PFSK-1 (cell line): ENCODE measurements around the gene SLC25A14.

Experiments used
- FOXP2 ChIP-seq: optimal IDR thresholded peaks from 2 replicates; pipeline ENCODE3; 2011; ENCODE audit warnings: borderline replicate concordance, control low read depth, inconsistent platforms; ENCODE audit not compliant: insufficient read depth; ENCODE audit errors: extremely low read length, extremely low read depth
- POLR2AphosphoS5 ChIP-seq: IDR thresholded peaks from 2 replicates; pipeline ENCODE4 v1.6.1; 2012; ENCODE audit warnings: low read depth, mild to moderate bottlenecking, control low read depth, low read length, moderate library complexity
- SIN3A ChIP-seq: IDR thresholded peaks from 2 replicates; pipeline ENCODE4 v1.6.1; 2012; ENCODE audit warnings: mild to moderate bottlenecking, low read length, moderate library complexity, borderline replicate concordance; ENCODE audit not compliant: insufficient read depth
- TAF1 ChIP-seq: IDR thresholded peaks from 2 replicates; pipeline ENCODE4 v1.6.1; 2012; ENCODE audit warnings: low read length, control low read depth, borderline replicate concordance; ENCODE audit not compliant: insufficient read depth
- TF ChIP-seq, protein P1 (sequence below), 2 experiments: IDR thresholded peaks; 2 replicates each; pipeline versions ENCODE4 v1.6.1 to v1.8.0; 2011 to 2012; ENCODE audit warnings: low read depth in 2 of 2, low read length in 2 of 2, control low read depth in 1 of 2, inconsistent platforms in 1 of 2, mild to moderate bottlenecking in 1 of 2, moderate library complexity in 1 of 2; ENCODE audit not compliant: insufficient read depth in 1 of 2

SLC25A14 gene

DNA sequence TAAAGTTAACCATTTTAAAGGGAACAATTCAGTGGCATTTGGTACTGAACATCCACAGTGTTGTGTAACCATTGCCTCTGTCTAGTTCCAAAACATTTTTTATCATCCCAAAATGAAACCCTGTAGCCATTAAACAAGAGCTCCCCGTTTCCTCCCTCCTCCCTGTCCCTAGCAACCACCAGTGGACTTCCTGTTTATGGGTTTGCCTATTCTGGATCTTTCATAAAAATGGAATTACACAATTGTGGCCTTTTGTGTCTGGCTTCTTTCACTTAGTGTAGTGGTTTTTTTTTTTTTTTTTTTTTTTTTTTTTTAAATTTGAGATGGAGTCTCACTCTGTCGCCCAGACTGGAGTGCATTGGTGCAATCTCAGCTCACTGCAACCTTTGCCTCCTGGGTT, 73.7 kb downstream of the SLC25A14 start:
- TF ChIP-seq FOXP2 (no peak), SIN3A (no peak), POLR2AphosphoS5 (no peak), TAF1 (no peak)
- TF ChIP-seq, protein P1, sequence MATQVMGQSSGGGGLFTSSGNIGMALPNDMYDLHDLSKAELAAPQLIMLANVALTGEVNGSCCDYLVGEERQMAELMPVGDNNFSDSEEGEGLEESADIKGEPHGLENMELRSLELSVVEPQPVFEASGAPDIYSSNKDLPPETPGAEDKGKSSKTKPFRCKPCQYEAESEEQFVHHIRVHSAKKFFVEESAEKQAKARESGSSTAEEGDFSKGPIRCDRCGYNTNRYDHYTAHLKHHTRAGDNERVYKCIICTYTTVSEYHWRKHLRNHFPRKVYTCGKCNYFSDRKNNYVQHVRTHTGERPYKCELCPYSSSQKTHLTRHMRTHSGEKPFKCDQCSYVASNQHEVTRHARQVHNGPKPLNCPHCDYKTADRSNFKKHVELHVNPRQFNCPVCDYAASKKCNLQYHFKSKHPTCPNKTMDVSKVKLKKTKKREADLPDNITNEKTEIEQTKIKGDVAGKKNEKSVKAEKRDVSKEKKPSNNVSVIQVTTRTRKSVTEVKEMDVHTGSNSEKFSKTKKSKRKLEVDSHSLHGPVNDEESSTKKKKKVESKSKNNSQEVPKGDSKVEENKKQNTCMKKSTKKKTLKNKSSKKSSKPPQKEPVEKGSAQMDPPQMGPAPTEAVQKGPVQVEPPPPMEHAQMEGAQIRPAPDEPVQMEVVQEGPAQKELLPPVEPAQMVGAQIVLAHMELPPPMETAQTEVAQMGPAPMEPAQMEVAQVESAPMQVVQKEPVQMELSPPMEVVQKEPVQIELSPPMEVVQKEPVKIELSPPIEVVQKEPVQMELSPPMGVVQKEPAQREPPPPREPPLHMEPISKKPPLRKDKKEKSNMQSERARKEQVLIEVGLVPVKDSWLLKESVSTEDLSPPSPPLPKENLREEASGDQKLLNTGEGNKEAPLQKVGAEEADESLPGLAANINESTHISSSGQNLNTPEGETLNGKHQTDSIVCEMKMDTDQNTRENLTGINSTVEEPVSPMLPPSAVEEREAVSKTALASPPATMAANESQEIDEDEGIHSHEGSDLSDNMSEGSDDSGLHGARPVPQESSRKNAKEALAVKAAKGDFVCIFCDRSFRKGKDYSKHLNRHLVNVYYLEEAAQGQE (IDR thresholded peaks at IDR 0.05; ENCODE audit: insufficient read depth in 1 of 2, low read depth in 2 of 2, low read length in 2 of 2), result no peak

DNA sequence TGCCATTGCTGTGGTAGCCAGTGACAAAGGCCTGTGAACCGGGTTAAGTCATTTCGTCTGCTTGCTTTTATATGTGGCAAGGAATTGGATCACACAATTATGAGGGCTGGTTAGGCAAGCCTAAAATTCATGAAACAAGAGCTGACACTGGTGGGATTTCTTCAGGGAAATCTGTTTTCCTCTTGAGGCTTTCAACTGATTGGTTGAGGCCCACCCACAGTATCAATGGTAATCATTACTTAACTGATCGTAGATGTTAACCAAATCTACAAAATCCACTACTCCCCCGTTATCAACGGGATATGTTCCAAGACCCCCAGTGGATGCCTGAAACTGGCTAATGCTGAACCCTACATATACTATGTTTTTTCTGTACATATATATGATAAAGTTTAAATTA, 75.1 kb downstream of the SLC25A14 start:
- TF ChIP-seq FOXP2 (no peak), POLR2AphosphoS5 (no peak), TAF1 (no peak), SIN3A (no peak)
- TF ChIP-seq, protein P1 (IDR thresholded peaks at IDR 0.05; ENCODE audit: insufficient read depth in 1 of 2, low read depth in 2 of 2, low read length in 2 of 2), result no peak

DNA sequence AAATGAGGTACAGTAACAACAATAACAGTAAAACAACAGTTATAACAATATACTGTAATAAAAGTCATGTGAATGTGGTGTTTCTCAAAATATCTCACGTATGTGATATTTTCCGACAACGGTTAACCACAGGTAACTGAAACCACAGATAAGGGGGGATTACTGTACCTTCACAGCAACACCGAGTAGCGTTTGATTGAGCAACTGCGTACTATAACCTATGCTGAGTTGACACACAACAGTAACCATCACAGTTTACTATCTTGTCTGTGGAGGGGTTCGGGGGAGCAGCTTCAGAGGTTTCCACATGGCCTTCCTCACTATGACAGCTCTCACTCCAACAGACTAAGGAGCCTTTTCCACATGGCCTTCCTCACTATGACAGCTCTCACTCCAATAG, 75.5 kb downstream of the SLC25A14 start:
- no peak for TF ChIP-seq TAF1
- TF ChIP-seq, protein P1 (IDR thresholded peaks at IDR 0.05; ENCODE audit: insufficient read depth in 1 of 2, low read depth in 2 of 2, low read length in 2 of 2), result no peak
- no peak for TF ChIP-seq SIN3A
- no peak for TF ChIP-seq FOXP2

DNA sequence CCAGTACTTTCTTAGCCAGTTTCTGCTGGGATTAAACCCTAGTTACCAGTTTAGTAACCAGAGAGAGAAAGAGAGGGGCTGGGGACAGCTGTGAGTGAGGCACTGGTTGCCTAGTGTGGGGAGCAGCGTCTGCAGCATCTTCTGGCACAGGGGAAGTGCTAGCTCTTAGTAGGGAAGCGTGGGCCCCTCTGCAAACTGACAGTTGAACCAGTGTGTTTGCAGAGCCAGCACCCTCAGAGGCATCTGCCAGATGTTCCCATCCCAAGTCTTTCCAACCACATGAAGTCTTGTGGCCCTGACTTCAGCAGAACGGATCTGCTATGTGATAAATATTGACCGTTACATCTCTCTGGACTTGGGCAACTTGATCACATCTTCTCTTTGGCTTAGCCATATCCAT, 77.1 kb downstream of the SLC25A14 start:
- no peak for TF ChIP-seq POLR2AphosphoS5
- TF ChIP-seq FOXP2, result no peak
- TF ChIP-seq, protein P1 (IDR thresholded peaks at IDR 0.05; ENCODE audit: insufficient read depth in 1 of 2, low read depth in 2 of 2, low read length in 2 of 2), result no peak
- no peak for TF ChIP-seq TAF1
- TF ChIP-seq SIN3A, result no peak

DNA sequence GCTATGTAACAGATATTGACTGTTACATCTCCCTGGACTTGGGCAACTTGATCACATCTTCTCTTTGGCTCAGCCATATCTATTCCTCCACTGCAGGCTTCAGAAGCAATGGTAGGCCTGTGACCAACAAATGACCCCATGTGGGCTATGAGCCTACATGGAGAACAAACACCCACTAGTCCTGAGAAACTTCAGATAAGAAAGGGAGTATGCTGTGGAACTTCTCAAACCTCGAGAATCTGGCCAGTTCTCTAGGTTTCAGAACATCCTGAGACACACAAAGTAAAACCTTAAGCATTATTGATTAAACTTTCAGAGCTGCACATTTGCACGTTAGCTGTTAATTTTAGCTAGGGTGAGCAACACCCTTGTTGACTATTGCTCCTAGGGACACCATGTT, 78.3 kb downstream of the SLC25A14 start:
- TF ChIP-seq, protein P1 (IDR thresholded peaks at IDR 0.05; ENCODE audit: insufficient read depth in 1 of 2, low read depth in 2 of 2, low read length in 2 of 2), result no peak
- no peak for TF ChIP-seq TAF1
- TF ChIP-seq POLR2AphosphoS5, result no peak
- no peak for TF ChIP-seq FOXP2
- no peak for TF ChIP-seq SIN3A
